GM19463 (cell line): ENCODE results near the gene COA5.
A peak's percentile ranks its signal among the peaks of the same experiment; 100 is the strongest.

ENCODE experiments used
- ATAC-seq: cut with Tn5 transposase; IDR thresholded peaks from one replicate; pipeline ENCODE4 v1.9.1; 2021; ENCODE audit warnings: mild to moderate bottlenecking, moderate library complexity; ENCODE audit not compliant: unreplicated experiment

COA5 gene

GRCh38 chr2:98608116-98608961, at the start of gene COA5, which contains the start of gene UNC50:
Gene COA5 (minus strand): TSS chr2:98608512. CDS start chr2:98608405, 107 bp downstream.
Gene UNC50 (plus strand): TSS chr2:98608589. CDS start chr2:98609760, 1,171 bp downstream.
- ATAC-seq, result peak; percentile 94

- ATAC-seq, result no peak
Measured at GRCh38 chr2:98656800-98657199, 48.5 kb upstream of the COA5 start.

- ATAC-seq, result no peak
Measured at GRCh38 chr2:98654699-98655495, 46.6 kb upstream of the COA5 start.

GRCh38 chr2:98650998-98651397, 42.7 kb upstream of the COA5 start:
- ATAC-seq, result no peak

- no peak for ATAC-seq
Measured at GRCh38 chr2:98649992-98650375, 41.7 kb upstream of the COA5 start.

- ATAC-seq, result peak; percentile 83
Measured at GRCh38 chr2:98649135-98649991, 41.1 kb upstream of the COA5 start.

- ATAC-seq, result no peak
Measured at GRCh38 chr2:98648451-98648850, 40.1 kb upstream of the COA5 start.

GRCh38 chr2:98647636-98648035, 39.3 kb upstream of the COA5 start:
- no peak for ATAC-seq

- no peak for ATAC-seq
Measured at GRCh38 chr2:98643496-98644100, 35.3 kb upstream of the COA5 start.

GRCh38 chr2:98637401-98638147, 29.3 kb upstream of the COA5 start:
- no peak for ATAC-seq

- ATAC-seq, result no peak
Measured at GRCh38 chr2:98634406-98635092, 26.2 kb upstream of the COA5 start.

GRCh38 chr2:98632351-98632750, 24.0 kb upstream of the COA5 start:
- ATAC-seq, result no peak

- ATAC-seq, result no peak
Measured at GRCh38 chr2:98623657-98624056, 15.3 kb upstream of the COA5 start.

GRCh38 chr2:98617149-98617548, 8.8 kb upstream of the COA5 start:
- no peak for ATAC-seq

GRCh38 chr2:98615481-98615880, 7.2 kb upstream of the COA5 start:
- ATAC-seq, result no peak

- ATAC-seq, result no peak
Measured at GRCh38 chr2:98614024-98614739, 5.9 kb upstream of the COA5 start.

GRCh38 chr2:98608962-98609604, 771 bp upstream of the COA5 start:
- no peak for ATAC-seq

GRCh38 chr2:98607741-98608115, 584 bp downstream of the COA5 start:
- no peak for ATAC-seq
